HG03175 (cell line): ENCODE measurements around the gene SPACA4.

ENCODE experiments used
- ATAC-seq: cut with Tn5 transposase; IDR thresholded peaks from one replicate; pipeline ENCODE4 v1.9.1; 2021; ENCODE audit warnings: mild to moderate bottlenecking, moderate library complexity; ENCODE audit not compliant: unreplicated experiment

SPACA4 gene

GRCh38 chr19:48646722-48647216 is 40.2 kb downstream of the SPACA4 start:
- no peak for ATAC-seq

DNA sequence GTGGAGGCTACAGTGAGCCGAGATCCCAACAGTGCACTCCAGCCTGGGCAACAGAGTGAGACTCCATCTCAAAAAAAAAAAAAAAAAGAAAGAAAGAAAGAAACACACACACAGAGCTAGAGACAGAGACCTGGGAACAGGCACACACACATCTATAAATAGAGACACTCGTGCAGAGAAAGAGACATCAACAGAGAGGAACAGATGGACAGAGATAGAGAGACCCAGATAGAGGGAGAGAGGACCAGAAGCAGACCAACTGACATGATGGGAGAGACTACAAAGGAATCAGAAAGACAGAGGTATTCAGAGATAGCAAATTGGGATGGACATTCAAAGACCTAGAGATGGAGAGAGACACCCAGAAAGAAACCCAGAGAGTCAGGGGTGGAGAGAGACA is 41.6 kb downstream of the SPACA4 start:
- no peak for ATAC-seq

GRCh38 chr19:48650974-48651682 is 44.6 kb downstream of the SPACA4 start:
- ATAC-seq = no peak

GRCh38 chr19:48651683-48652048 is 45.1 kb downstream of the SPACA4 start:
- ATAC-seq = no peak

GRCh38 chr19:48654299-48655059 is 47.9 kb downstream of the SPACA4 start:
- ATAC-seq = no peak

- no peak for ATAC-seq
Observed at GRCh38 chr19:48656840-48657474, 50.4 kb downstream of the SPACA4 start.
